Measurements from ENCODE around the gene MISP. TPM values are rescaled to one million over a fixed set of nuclear protein-coding genes. Genes with fewer than 3 reads are reported as not detected.

The MISP gene
- total and polyA plus RNA-seq, 9 of the 15 experiments (the other 6 are each of a cell fraction or from before 2014, with no cell fraction given): 0.04 to 0.29 (median 0.05) TPM; not detected in 5

DNA sequence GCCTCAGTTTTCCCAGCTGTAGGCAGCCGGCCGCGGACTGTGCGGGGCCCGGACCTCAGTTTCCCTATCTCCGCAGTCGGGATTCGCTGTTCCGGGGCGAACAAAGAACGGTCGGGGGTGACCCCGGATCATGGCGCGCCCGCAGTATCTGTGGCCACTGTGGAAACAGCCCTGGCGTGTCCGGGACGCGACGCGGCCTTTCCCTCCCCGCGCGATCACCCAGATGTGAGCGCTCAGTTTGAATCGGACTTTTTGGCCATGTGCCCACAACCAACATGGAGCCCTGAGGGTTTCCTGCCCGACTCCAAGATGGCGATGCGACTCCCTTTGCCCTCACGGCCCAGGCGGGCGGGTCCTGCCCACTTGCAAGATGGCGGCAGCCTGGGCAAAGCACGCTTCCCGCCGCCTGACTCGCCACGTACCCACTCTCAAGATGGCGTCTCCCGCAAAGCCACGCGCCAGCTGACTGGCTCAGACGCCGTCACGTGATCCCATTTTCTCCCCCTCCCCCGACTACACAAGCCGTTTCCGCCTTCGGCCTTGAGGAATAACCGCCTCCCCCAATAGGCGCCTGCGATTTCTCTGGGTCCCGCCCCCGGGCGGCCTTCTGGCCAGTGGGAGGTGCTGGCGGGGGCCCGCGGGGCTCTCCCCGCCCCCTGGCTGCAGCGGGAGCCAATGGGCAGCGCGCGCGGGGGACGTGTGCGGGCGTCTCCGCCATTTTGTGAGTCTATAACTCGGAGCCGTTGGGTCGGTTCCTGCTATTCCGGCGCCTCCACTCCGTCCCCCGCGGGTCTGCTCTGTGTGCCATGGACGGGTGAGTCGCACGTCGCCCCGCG, 46.0 kb downstream of the MISP start, which contains the start of gene PTBP1 (continued):
- TF ChIP-seq ZSCAN29 (IDR thresholded peaks at IDR 0.05) (no peak), MAZ (CRISPR knock-in tag; conservative IDR thresholded peaks at IDR 0.05 in 1 of 2, IDR thresholded peaks at IDR 0.05 in 1 of 2) (peak; percentile 91 to 92), TAF15 (IDR thresholded peaks at IDR 0.05; ENCODE audit: low read depth, low read length) (no peak), NFXL1 (CRISPR knock-in tag; IDR thresholded peaks at IDR 0.05) (no peak), SOX6 (IDR thresholded peaks at IDR 0.05) (0 out of 2 replicates have a peak, but pooled peaks have one; percentile 50), ZNF764 (CRISPR knock-in tag; IDR thresholded peaks at IDR 0.05; ENCODE audit: low read depth) (no peak), ZNF282 (CRISPR knock-in tag; IDR thresholded peaks at IDR 0.05) (no peak), TAL1 (IDR thresholded peaks at IDR 0.05) (no peak), POLR3G (IDR thresholded peaks at IDR 0.05; ENCODE audit: extremely low read depth, insufficient read length, insufficient replicate concordance) (no peak), POLR2A (conservative IDR thresholded peaks at IDR 0.05) (peak; percentile 86), MEF2D (tag; conservative IDR thresholded peaks at IDR 0.05; ENCODE audit: low read depth) (peak; percentile 62), MEF2A (IDR thresholded peaks at IDR 0.05; ENCODE audit: control insufficient read depth, low read depth, low read length) (no peak), LCOR (CRISPR knock-in tag; IDR thresholded peaks at IDR 0.05) (peak; percentile 95), SREBF1 (IDR thresholded peaks at IDR 0.05; ENCODE audit: borderline replicate concordance, low read depth, low read length) (peak; percentile 79; the same call in 1 of the 2 replicates), HEY1 (CRISPR knock-in tag; IDR thresholded peaks at IDR 0.05; ENCODE audit: borderline replicate concordance) (no peak), STAG1 (CRISPR knock-in tag; IDR thresholded peaks at IDR 0.05; ENCODE audit: borderline replicate concordance) (no peak), ARID1B (IDR thresholded peaks at IDR 0.05) (no peak), TBP (optimal IDR thresholded peaks at IDR 0.05; ENCODE audit: low read depth, low read length) (peak; percentile 94), ZNF717 (CRISPR knock-in tag; IDR thresholded peaks at IDR 0.05) (no peak), ZNF696 (CRISPR knock-in tag; conservative IDR thresholded peaks at IDR 0.05) (no peak), NFE2 (IDR thresholded peaks at IDR 0.05; ENCODE audit: low read depth) (no peak), JUN (IDR thresholded peaks at IDR 0.05; ENCODE audit: borderline replicate concordance, low read depth, low read length) (peak; percentile 78; the same call in 1 of the 2 replicates), JUN (CRISPR knock-in tag; IDR thresholded peaks at IDR 0.05; ENCODE audit: borderline replicate concordance) (no peak), MAFG (tag; conservative IDR thresholded peaks at IDR 0.05) (no peak), SRSF3 (IDR thresholded peaks at IDR 0.05; ENCODE audit: insufficient read depth, low read length) (no peak), ZNF212 (CRISPR knock-in tag; IDR thresholded peaks at IDR 0.05) (no peak), ZKSCAN3 (CRISPR knock-in tag; IDR thresholded peaks at IDR 0.05) (no peak), SUPT5H (IDR thresholded peaks at IDR 0.05) (peak; percentile 75), SMAD1 (IDR thresholded peaks at IDR 0.05; ENCODE audit: low read depth, low read length, partially characterized antibody) (peak; percentile 48)
- TF ChIP-seq, protein P1, sequence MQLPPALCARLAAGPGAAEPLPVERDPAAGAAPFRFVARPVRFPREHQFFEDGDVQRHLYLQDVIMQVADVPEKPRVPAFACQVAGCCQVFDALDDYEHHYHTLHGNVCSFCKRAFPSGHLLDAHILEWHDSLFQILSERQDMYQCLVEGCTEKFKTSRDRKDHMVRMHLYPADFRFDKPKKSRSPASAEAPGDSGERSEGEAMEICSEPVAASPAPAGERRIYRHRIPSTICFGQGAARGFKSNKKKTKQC (CRISPR knock-in tag; IDR thresholded peaks at IDR 0.05): 0 out of 2 replicates have a peak, but pooled peaks have one; percentile 20
- TF ChIP-seq, protein P2, sequence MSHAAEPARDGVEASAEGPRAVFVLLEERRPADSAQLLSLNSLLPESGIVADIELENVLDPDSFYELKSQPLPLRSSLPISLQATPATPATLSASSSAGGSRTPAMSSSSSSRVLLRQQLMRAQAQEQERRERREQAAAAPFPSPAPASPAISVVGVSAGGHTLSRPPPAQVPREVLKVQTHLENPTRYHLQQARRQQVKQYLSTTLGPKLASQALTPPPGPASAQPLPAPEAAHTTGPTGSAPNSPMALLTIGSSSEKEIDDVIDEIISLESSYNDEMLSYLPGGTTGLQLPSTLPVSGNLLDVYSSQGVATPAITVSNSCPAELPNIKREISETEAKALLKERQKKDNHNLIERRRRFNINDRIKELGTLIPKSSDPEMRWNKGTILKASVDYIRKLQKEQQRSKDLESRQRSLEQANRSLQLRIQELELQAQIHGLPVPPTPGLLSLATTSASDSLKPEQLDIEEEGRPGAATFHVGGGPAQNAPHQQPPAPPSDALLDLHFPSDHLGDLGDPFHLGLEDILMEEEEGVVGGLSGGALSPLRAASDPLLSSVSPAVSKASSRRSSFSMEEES (CRISPR knock-in tag; IDR thresholded peaks at IDR 0.05): peak; percentile 100
